Hepatocyte (in vitro differentiated cells): ENCODE measurements around the gene SPATC1L.

ENCODE experiments used
- CTCF ChIP-seq: fragments of 200-600 bp; sonication (generic); IDR thresholded peaks from 2 replicates; pipeline ENCODE4 v1.5.1; 2016; ENCODE audit warnings: antibody characterized with exemption, mild to moderate bottlenecking; ENCODE audit not compliant: poor library complexity
- EZH2 ChIP-seq: fragments of 200-600 bp; sonication (generic); IDR thresholded peaks from 2 replicates; pipeline ENCODE4 v1.6.1; 2016; ENCODE audit warnings: antibody characterized with exemption, mild to moderate bottlenecking, borderline replicate concordance
- EZH2phosphoT487 ChIP-seq: fragments of 200-600 bp; sonication (generic); IDR thresholded peaks from one replicate; pipeline ENCODE4 v1.6.1; 2018; ENCODE audit warnings: antibody characterized with exemption, mild to moderate bottlenecking, low read depth, moderate library complexity; ENCODE audit not compliant: unreplicated experiment, severe bottlenecking

- TF ChIP-seq CTCF = no peak
- TF ChIP-seq EZH2 = no peak
- TF ChIP-seq EZH2phosphoT487 = no peak
Observed at GRCh38 chr21:46196733-46197132, 12.5 kb upstream of the SPATC1L start.
